HL-60/S4 (cell line): Measurements from ENCODE around the gene SAP130.
"Not testable (repeated sequence)": the region's sequence is repeated elsewhere in the genome, so short reads cannot be mapped to it uniquely, and the experiment has no call there.

ENCODE experiments used
- in situ Hi-C: fragments of 300-500 bp; cut with MboI; formaldehyde crosslinking; loops from 2 replicates; pipeline ENCODE4 v1.14.3; 2022; ENCODE audit warnings: low sequenced_read_pairs

The SAP130 gene

DNA sequence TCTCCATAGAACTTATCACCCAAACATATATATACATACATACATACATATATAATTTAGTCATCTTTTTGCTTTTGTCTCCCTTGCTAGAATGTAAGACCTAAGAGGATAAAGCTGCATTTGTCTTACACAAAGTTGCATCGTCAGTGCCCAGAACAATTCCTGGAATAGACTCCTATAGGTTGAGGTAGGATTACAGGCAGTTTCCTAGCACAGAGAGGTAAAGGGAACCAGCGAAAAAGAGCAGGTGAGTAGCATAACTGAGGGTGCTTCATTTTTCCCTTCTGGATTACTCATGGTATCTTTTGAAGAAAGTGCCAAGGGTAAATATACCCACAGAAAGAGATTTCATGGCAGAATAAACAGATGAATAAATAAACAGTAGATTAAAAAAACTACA, 74.0 kb downstream of the SAP130 start:
- in situ Hi-C loops = no loop called here

DNA sequence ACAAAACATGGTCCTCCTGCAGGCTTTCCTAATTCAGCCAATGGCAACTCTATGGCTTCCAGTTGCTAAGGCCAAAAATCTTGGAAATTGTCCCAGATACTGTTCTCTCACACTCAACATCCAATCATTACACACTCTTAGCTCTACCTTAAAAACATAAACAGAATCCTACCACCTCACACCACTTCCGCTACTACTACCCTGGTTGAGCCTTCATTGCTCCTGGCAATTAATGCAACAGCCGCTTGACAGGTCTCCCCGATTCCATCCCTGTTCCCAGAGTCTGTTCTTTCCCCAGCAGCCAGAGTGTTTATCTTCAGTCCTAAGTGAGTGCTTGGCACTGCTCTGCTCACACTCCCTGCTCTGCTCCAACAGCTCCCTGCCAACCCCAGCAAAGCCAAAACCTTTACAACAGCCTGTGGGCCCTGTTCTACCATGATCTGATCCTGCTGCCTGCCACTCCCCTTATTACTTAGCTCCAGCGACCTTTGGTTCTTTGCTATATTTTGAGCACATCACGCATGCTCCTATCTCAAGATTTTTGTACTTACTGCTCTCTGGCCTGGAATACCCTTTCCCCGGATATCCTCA, 74.6 kb downstream of the SAP130 start:
- in situ Hi-C loops = no loop called here

DNA sequence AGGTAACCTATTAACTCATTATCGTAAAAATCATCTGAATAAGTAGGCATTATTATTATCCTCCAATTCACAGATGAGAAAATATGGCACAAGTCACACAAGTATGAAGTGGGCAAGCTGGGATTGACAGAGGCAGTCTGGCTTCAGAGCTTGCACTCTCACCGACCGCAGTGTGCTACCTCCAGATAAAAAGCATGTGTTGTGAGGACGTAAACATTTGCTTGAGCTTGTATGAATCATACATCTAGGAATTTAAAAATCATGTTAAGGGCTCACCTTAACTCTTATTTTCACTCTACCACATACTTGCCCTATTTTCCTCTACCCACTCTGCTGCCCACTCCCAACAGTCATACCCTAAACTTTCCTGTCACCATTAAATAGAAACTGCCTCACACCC, 76.8 kb downstream of the SAP130 start:
- in situ Hi-C loops = no loop called here

DNA sequence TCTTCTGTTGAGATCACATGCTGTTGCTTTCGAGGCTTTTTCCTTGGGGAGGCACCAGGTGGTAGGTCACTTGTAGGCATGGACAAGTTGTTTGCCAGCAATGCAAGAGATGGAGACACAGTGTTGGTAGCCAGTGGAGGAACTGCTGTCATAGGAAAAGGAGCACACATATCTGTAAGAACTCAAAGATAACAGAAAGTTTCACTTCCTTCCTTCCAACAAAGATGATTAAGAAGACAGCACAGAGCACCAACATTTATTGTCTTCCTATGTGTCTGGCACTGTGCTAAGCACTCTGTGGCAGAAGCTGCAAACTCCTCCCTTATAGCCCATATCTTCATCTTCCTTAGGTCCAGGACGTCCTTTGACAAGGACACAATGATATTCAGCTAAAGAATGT, 77.6 kb downstream of the SAP130 start:
- in situ Hi-C loops = no loop called here

DNA sequence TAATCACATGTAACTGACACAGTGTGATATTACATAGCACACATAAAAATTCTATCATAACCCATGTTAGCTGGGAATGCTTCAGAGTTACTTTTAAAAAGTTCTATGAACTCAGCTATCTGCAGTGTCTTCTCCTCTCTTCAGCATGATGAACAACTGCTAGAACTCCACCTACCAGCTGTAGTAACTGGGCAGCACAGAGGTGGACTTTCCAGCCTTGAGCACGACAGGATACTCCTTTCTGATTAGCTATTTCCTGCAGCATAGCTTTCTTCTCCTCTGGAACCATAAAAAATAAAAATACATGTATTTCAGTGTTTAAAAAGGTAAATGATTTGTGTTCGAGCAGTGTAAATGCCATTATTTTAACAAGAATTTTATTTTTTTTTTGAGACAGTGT, 82.6 kb downstream of the SAP130 start:
- in situ Hi-C loops = no loop called here

DNA sequence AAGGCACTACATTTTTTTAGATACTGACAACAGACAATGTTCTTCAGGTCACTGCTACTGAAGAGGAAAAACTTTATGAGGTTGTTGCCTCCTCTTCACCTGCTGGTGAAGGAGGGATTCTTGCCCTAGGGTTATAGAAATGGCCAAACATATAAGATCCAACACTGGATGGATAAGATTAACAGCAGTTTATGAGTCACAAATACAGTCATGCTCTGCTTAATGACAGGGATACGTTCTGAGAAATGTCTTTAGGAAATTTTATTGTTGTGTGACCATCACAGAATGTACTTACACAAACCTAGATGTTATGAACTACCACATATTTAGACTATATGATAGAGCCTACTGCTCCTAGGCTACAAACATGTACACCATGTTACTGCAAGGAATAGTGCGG, 84.7 kb downstream of the SAP130 start:
- in situ Hi-C loops = no loop called here

DNA sequence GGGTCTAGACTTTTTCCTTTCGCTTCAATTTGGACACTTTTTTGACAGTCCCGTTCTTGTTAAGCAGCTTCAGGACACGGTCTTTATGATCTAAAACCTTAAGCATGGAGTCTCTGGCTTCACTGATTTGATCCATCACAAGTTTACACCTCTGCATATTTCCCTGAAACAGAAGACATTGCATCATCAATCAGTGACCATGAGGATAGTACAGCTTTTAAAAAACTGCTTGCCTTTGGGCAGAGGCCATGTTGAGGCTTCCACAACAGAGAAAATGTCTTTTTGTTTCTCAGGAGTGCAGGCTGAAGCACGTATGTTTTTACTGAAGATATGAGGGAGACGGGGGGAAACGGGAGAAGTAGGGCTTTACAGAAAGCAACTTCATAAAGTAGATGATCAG, 85.9 kb downstream of the SAP130 start:
- in situ Hi-C loops = no loop called here

DNA sequence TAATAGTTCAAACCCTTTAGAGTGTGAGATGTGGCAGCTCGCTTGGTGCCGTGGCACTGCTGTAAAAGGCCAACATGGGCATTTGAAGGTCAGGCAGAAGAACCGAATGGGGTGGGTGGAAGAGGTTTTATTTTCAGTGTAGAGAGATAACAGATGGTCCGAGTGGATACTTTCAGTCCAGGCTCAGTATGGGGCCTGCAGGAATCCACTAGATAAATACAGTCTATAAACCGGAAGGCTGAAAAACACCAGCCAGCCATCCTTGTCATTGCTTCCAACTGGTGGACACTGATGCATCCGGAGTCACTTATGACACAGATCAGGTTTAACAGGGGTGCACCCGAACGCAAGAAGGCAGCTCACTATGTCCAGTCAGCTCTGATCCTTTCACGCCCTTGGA, 86.4 kb downstream of the SAP130 start:
- in situ Hi-C loops = no loop called here

DNA sequence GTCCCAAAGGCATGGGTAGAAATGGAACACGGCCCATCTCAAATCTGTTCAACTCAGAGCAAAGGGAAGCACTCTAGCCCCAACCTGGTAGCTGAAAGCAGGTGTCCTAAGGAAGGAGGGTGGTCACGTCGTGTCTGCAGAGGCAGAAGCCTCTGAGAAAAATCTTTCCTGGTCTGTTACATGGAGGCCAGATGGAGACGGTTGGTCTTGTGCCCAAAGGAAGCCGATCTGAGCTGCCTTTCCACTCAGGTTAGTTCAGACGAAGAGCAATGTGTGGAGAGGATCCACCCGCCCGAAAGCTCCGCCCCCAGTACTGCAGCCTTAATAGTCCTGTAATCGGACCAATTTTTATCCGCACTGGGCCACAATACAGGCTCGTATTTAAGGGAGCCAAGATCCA, 87.2 kb downstream of the SAP130 start:
- in situ Hi-C loops = no loop called here

DNA sequence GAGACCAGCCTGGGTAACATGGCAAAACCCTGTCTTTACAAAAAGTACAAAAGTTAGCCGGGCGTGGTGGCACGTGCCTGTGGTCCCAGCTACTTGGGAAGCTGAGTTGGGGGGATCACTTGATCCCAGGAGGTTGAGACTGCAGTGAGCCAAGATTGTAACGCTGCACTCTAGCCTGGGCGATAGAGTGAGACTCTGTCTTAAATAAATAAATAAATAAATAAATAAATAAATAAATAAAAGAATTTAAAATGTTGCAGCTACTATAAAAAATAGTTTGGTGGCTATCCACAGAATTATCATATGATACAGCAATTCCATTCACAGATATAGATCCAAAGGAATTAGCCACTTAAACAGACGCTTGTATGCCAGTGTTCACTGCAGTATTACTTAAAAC, 92.5 kb downstream of the SAP130 start:
- in situ Hi-C loops = no loop called here

DNA sequence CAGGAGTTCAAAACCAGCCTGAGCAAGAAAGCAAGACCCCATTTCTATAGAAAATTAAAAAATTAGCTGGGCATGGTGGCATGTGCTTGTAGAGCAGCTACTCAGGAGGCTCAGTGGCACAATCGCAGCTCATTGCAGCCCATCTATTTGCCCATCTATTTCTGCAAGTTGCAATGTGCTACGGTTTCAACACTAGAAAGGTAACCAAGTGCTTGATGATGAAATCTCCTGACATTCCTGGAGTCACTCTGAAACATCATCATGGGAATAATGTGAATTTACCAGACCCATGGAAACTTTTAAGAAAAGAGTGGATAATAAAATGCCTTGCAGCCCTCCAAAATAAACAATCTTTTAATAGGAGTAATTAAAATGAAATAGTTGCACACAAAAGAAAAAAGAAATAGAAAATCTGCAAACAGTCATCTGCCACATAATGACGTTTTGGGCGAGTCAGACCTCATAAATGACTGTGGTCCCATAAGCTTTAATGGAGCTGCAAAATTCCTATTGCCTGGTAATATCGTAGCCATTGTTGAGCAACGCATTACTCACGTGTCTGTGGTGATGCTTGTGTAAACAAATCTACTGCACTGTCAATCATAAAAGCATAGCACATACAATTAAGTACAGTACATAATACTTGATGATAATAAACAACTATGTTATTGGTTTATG, 95.5 kb downstream of the SAP130 start:
- in situ Hi-C loops = no loop called here

DNA sequence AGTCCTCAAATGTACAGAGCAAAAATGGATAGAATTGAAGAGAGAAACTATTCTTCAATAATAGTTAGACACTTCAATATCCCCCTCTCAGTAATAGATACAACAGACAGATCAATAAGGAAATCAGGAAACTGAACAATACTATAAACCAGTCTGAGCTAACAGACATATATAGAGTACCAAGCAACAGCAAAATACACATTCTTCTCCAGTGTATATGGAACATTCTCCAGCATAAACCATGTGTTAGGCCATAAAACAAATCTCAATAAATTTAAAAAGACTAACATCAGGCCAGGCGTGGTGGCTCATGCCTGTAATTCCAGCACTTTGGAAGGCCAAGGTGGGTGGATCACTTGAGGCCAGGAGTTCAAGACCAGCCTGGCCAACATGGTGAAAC, 98.4 kb downstream of the SAP130 start:
- in situ Hi-C loops = no loop called here

DNA sequence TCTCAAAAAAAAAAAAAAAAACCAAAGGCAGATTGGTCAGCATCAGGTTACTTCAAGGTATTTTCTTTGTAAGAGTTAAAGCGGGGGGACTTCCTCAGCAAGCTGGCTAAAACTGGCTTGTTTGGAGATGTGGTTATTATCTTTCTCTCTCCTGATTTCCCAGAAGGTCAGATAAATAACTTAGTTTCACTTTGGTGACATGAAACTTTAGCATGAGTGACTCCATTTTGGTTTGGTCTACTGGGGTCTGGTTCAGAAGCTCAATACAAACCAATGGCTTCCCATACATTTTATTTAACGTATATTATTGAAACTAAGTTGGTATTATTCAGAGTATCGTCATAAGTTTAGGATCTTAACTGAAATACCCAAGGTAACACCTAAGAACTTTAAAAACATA, 100.5 kb downstream of the SAP130 start:
- in situ Hi-C loops = no loop called here

DNA sequence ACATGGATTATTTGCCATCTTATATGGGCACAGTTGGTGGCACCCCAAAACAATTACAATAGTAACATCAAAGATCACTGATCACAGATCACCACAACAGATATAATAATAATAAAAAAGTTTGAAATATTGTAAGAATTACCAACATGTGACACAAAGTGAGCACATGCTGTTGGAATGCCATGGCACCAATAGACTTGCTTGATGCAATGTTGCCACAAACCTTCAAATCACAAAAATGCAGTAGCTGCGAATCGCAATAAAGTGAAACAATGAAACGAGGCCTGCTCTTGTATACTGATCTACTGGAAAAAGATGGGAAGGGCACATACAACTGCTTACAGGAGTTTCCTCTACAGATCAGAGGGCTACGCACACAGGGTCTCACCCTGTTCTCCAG, 109.9 kb downstream of the SAP130 start:
- in situ Hi-C loops = no loop called here

DNA sequence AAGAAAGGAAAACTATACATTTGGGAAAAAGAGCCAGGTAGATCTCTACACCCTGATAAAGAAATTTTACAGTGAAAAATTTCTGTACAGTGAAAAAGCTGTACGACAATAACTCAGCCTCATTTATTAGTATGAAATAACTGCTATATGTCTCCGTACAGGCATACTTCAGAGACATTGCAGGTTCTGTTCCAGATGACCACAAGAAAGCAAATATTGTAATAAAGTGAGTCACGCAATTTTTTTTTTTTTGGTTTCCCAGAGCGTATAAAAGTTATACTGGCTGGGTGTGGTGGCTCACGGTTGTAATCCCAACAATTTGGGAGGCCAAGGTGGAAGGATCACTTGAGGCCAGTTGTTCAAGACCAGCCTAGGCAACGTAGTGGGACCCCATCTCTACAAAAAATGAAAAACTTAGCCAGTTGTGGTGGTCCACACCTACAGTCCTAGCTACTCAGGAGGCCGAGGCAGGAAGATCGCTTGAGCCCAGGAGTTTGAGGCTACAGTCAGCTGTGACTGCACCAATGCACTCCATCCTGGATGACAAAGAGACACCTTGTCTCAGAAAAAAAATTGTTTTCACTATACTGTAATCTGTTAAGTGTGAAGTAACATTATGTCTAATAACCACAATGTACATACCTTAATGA, 113.9 kb downstream of the SAP130 start:
- in situ Hi-C loops = no loop called here

DNA sequence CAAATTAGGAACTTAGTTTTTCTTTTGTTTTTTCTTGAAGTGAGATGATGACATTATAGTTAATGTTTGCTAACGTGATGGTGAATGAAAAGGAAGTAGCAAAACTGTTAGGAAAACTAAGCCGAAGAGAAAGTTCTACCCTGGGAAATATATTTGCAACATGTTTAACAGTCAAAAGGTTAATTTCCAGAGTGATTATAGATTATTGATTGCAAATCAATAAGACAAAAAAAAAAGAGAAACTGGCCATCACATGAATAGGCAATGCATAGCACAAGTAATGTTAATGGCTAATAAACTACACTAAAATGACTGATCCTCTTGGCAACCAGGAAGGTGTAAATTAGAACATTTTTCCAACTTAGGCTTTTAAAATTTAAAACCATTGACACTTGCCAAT, 116.1 kb downstream of the SAP130 start:
- in situ Hi-C loops = no loop called here

DNA sequence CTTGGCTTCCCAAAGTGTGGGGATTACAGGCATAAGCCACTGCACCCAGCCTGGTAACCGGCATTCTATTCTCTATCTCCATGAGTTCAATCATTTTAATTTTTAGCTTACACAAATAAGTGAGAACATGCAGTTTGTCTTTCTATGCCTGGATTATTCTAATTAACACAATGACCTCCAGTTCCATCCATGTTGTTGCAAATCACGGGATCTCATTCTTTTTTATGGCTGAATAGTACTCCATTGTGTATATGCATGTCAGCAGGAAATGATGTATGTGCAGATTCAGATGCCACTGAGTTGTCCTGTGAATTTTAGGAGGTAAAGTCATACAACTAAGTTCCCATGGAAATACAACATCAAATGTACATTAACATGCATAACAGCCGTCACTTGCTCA, 117.4 kb downstream of the SAP130 start:
- in situ Hi-C loops = no loop called here

DNA sequence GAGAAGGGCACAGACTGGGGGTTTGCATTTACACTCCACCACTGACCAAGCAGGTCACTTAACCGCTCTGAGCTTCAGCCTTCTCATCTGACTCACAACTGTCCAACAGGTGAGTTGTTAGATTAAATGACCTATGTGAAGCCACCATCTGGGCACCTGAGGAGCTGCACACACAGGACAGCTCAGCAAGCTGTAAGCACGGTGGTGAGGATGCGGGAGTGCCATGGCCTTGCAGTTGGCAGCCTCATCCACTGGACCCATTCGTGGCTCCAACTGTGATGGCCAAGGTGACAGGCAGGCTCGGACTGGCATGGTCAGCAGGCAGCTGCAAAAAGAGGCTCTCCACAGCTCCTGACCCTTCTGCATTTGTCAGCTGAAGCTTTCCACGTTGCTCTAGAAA, 118.8 kb downstream of the SAP130 start:
- in situ Hi-C loops = no loop called here

DNA sequence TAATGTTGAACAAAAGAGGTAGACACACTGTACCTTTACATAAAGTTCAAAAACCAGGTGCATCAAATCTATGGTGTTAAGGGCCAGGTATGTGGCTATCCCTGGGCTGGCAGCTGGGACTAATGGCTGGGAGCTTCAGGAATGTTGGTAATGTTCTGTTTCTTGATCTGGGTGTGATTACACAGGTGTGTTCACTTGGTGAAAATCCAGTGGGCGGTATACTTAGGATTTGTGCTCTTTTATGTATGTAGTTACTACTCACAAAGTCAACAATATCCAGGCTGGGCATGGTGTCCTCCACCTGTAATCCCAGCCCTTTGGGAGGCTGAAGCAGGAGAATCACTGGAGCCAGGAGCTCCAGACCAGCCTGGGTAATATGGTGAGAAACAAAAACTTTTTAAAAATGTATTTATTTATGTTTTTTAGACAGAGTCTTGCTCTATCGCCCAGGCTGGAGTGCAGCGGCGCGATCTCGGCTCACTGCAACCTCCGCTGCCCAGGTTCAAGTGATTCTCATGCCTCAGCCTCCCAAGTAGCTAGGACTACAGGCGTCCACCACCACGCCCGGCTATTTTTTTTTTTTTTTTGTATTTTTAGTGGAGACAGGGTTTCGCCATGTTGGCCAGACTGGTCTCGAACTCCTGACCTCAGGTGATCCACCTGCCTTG, 120.0 kb downstream of the SAP130 start:
- in situ Hi-C loops = not testable (repeated sequence)

DNA sequence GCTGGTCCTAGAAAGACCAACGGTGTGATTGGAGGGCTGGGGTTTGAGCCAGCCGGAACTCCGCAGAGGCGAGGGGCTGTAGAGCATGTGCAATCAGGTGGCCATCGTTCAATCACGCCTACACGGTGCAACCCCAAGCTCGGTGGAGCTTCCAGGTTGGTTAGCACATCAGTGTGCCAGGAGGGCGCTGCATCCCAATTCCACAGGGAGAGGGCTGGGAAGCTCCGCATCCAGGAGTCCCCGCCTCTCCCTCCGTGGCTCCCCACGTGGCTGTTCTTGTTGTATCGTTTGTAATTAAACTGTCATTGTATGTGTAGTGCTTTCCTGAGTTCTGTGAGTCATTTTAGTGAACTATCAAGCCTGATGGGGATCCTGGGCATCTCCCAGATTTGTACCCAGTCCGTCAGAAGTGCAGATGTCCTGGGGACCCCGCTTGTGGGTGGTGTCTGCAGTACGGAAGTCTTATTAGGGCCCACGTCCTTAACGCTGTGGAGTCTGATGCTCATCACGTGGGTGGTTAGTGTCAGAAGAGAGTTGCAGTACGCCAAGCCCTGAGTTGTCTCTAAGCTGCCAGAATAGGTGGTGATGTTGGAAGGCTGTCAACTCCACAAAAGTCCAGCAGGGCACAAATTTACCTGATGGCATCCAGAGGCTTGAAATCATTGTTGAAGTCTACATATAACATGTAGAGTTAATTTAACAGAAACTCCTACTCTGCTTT, 121.5 kb downstream of the SAP130 start:
- in situ Hi-C loops = no loop called here

DNA sequence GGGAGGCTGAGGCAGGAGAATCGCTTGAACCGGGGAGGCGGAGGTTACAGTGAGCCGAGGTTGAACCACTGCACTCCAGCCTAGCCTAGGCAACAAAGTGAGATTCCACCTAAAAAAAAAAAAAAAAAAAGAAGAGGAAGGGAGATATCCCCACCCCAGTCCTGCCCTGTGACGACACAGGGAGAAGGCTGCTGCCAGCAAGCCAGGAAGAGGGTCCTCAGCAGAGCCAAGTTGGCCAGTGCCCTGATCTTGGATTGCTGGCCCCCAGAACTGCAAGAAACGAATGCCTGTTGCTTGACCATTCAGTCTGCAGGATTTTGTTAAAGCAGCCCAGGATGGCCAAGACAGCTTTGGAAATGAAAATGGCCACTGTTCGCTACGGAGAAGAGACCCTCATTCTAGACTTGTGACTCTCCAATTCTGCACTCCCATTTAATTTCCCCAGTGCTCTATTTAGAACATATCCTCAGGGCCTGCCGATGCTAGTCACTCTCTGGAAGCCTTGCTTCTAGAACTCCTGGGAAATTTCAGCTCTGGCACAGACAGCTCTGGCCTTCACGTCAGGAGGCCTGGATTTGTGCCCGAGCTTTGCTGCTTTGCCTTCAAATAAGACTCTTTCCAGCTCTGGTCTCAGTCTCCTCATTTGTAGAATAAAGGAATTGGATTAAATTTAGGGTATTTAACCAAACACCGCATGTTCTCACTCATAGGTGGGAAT, 126.4 kb downstream of the SAP130 start:
- in situ Hi-C loops = no loop called here
